Memory B cell (primary cell): ENCODE data around the gene NF1.
"Not testable (repeated sequence)": the region's sequence is repeated elsewhere in the genome, so short reads cannot be mapped to it uniquely, and the experiment has no call there.

Experiments used
- ATAC-seq: fragments of 150-1000 bp; cut with Tn5 transposase; 2 replicates; pipeline ENCODE4 v1.10.0; 2021; ENCODE audit warnings: low read depth, mild to moderate bottlenecking, moderate library complexity
- DNase-seq, 2 donors: peaks; one replicate each; pipeline ENCODE4 v3.0.0; 2022; ENCODE audit warnings: low spot score in 2 of 2
- H3K27ac Mint-ChIP-seq: one replicate; pipeline ENCODE4 v1.8.0; 2022; ENCODE audit warnings: mild to moderate bottlenecking, moderate library complexity, mixed read lengths
- H3K27me3 Mint-ChIP-seq: one replicate; pipeline ENCODE4 v1.8.0; 2022; ENCODE audit warnings: mixed read lengths
- H3K36me3 Mint-ChIP-seq: one replicate; pipeline ENCODE4 v1.8.0; 2022; ENCODE audit warnings: mild to moderate bottlenecking, mixed read lengths
- H3K4me1 Mint-ChIP-seq: one replicate; pipeline ENCODE4 v1.8.0; 2022; ENCODE audit warnings: mixed read lengths
- H3K4me3 Mint-ChIP-seq: one replicate; pipeline ENCODE4 v1.8.0; 2022; ENCODE audit warnings: mild to moderate bottlenecking, moderate library complexity, mixed read lengths
- H3K9me3 Mint-ChIP-seq: one replicate; pipeline ENCODE4 v1.8.0; 2022; ENCODE audit warnings: mixed read lengths

The NF1 gene

GRCh38 chr17:31321966-31322365 lies 227.2 kb downstream of the NF1 start:
- ATAC-seq (no peak), DNase-seq (no peak)
- peak overlapping the region; percentile 84 for H3K4me3 Mint-ChIP-seq
- no peaks in the 10 kb centered on the region for H3K9me3 Mint-ChIP-seq
- H3K4me1 Mint-ChIP-seq, result peaks cover 15% of the 10 kb centered on the region
- no peaks in the 10 kb centered on the region for H3K27me3 Mint-ChIP-seq
- H3K36me3 Mint-ChIP-seq, result peaks cover 12% of the 10 kb centered on the region
- H3K27ac Mint-ChIP-seq, result peak overlapping the region; percentile 85

- Mint-ChIP-seq H3K27me3 (no peaks in the 10 kb centered on the region), H3K27ac (peak overlapping the region; percentile 78), H3K4me1 (peaks cover 11% of the 10 kb centered on the region), H3K36me3 (peaks cover 12% of the 10 kb centered on the region), H3K4me3 (no peak overlapping the region), H3K9me3 (no peaks in the 10 kb centered on the region)
- ATAC-seq, result no peak
- no peak for DNase-seq
These were observed 228.8 kb downstream of the NF1 start for GRCh38 chr17:31323551-31323950.

- no peak for DNase-seq
- ATAC-seq, result no peak
- H3K4me3 Mint-ChIP-seq, result no peak overlapping the region
These were observed 232.9 kb downstream of the NF1 start for GRCh38 chr17:31327534-31328159.

GRCh38 chr17:31328160-31328535 lies 233.4 kb downstream of the NF1 start:
- DNase-seq (no peak), ATAC-seq (no peak)
- no peaks in the 10 kb centered on the region for H3K9me3 Mint-ChIP-seq
- H3K4me3 Mint-ChIP-seq, result no peak overlapping the region
- peaks cover 4% of the 10 kb centered on the region for H3K4me1 Mint-ChIP-seq
- peaks cover 16% of the 10 kb centered on the region for H3K36me3 Mint-ChIP-seq
- no peak overlapping the region for H3K27ac Mint-ChIP-seq
- no peaks in the 10 kb centered on the region for H3K27me3 Mint-ChIP-seq

More at GRCh38 chr17:31327534-31328159, 232.9 kb downstream of the NF1 start:
- Mint-ChIP-seq H3K27ac (no peak overlapping the region), H3K9me3 (no peaks in the 10 kb centered on the region), H3K27me3 (no peaks in the 10 kb centered on the region), H3K4me1 (peaks cover 6% of the 10 kb centered on the region), H3K36me3 (peaks cover 16% of the 10 kb centered on the region)

GRCh38 chr17:31329221-31329620 lies 234.4 kb downstream of the NF1 start:
- H3K36me3 Mint-ChIP-seq, result peaks cover 16% of the 10 kb centered on the region
- no peak for ATAC-seq
- H3K27me3 Mint-ChIP-seq, result no peaks in the 10 kb centered on the region
- no peaks in the 10 kb centered on the region for H3K9me3 Mint-ChIP-seq
- H3K27ac Mint-ChIP-seq, result no peak overlapping the region
- no peaks in the 10 kb centered on the region for H3K4me1 Mint-ChIP-seq
- no peak for DNase-seq
- no peak overlapping the region for H3K4me3 Mint-ChIP-seq

GRCh38 chr17:31339906-31340661 lies 245.3 kb downstream of the NF1 start:
- Mint-ChIP-seq H3K4me1 (peaks cover 2% of the 10 kb centered on the region), H3K4me3 (no peak overlapping the region), H3K36me3 (peaks cover 24% of the 10 kb centered on the region), H3K27me3 (no peaks in the 10 kb centered on the region), H3K27ac (no peak overlapping the region), H3K9me3 (no peaks in the 10 kb centered on the region)
- ATAC-seq, result no peak
- no peak for DNase-seq

- H3K9me3 Mint-ChIP-seq, H3K4me3 Mint-ChIP-seq: not testable (repeated sequence)
These were observed 250.5 kb downstream of the NF1 start for GRCh38 chr17:31345191-31345747.

GRCh38 chr17:31349454-31349853 lies 254.7 kb downstream of the NF1 start:
- H3K27me3 Mint-ChIP-seq, result no peaks in the 10 kb centered on the region
- no peak for ATAC-seq

More at GRCh38 chr17:31345191-31345747, 250.5 kb downstream of the NF1 start:
- not testable (repeated sequence) for ATAC-seq, DNase-seq, H3K4me1 Mint-ChIP-seq, H3K27ac Mint-ChIP-seq, H3K27me3 Mint-ChIP-seq
- H3K36me3 Mint-ChIP-seq, result peaks cover 20% of the 10 kb centered on the region

GRCh38 chr17:31355935-31356334 lies 261.2 kb downstream of the NF1 start:
- no peak for DNase-seq
- no peak for ATAC-seq
- peaks cover 34% of the 10 kb centered on the region for H3K36me3 Mint-ChIP-seq
- no peak overlapping the region for H3K27ac Mint-ChIP-seq
- H3K27me3 Mint-ChIP-seq, result no peaks in the 10 kb centered on the region
- no peak overlapping the region for H3K4me3 Mint-ChIP-seq
- H3K9me3 Mint-ChIP-seq, result no peaks in the 10 kb centered on the region
- H3K4me1 Mint-ChIP-seq, result no peaks in the 10 kb centered on the region

More at GRCh38 chr17:31349454-31349853, 254.7 kb downstream of the NF1 start:
- no peak overlapping the region for H3K4me3 Mint-ChIP-seq
- peaks cover 19% of the 10 kb centered on the region for H3K36me3 Mint-ChIP-seq
- DNase-seq, result no peak
- no peaks in the 10 kb centered on the region for H3K4me1 Mint-ChIP-seq
- H3K27ac Mint-ChIP-seq, result no peak overlapping the region
- no peaks in the 10 kb centered on the region for H3K9me3 Mint-ChIP-seq

GRCh38 chr17:31357091-31357490 lies 262.3 kb downstream of the NF1 start:
- H3K9me3 Mint-ChIP-seq, result no peaks in the 10 kb centered on the region
- H3K27me3 Mint-ChIP-seq, result no peaks in the 10 kb centered on the region
- no peak overlapping the region for H3K4me3 Mint-ChIP-seq
- DNase-seq (no peak), ATAC-seq (no peak)
- H3K4me1 Mint-ChIP-seq, result no peaks in the 10 kb centered on the region
- H3K27ac Mint-ChIP-seq, result no peak overlapping the region
- peaks cover 39% of the 10 kb centered on the region for H3K36me3 Mint-ChIP-seq

- Mint-ChIP-seq H3K4me1 (no peaks in the 10 kb centered on the region), H3K27ac (no peak overlapping the region), H3K36me3 (peaks cover 36% of the 10 kb centered on the region), H3K27me3 (no peaks in the 10 kb centered on the region), H3K4me3 (no peak overlapping the region), H3K9me3 (no peaks in the 10 kb centered on the region)
- DNase-seq (no peak), ATAC-seq (no peak)
These were observed 263.1 kb downstream of the NF1 start for GRCh38 chr17:31357839-31358394.

GRCh38 chr17:31364012-31364411 lies 269.2 kb downstream of the NF1 start:
- Mint-ChIP-seq H3K9me3 (no peaks in the 10 kb centered on the region), H3K4me3 (no peak overlapping the region), H3K27ac (no peak overlapping the region), H3K36me3 (peaks cover 28% of the 10 kb centered on the region), H3K27me3 (no peaks in the 10 kb centered on the region), H3K4me1 (no peaks in the 10 kb centered on the region)
- DNase-seq, result no peak
- no peak for ATAC-seq

- Mint-ChIP-seq H3K9me3 (no peaks in the 10 kb centered on the region), H3K4me3 (no peak overlapping the region), H3K4me1 (peaks cover 13% of the 10 kb centered on the region), H3K27ac (no peak overlapping the region), H3K27me3 (no peaks in the 10 kb centered on the region), H3K36me3 (peaks cover 16% of the 10 kb centered on the region)
- ATAC-seq, result no peak
- no peak for DNase-seq
These were observed 271.3 kb downstream of the NF1 start for GRCh38 chr17:31366088-31366487.

GRCh38 chr17:31369266-31369665 lies 274.5 kb downstream of the NF1 start:
- Mint-ChIP-seq H3K27me3 (no peaks in the 10 kb centered on the region), H3K9me3 (no peaks in the 10 kb centered on the region), H3K4me1 (peaks cover 22% of the 10 kb centered on the region), H3K36me3 (peaks cover 9% of the 10 kb centered on the region), H3K27ac (no peak overlapping the region), H3K4me3 (no peak overlapping the region)
- ATAC-seq (no peak), DNase-seq (no peak)
